ENCODE results near the gene ESM1.

Gene ESM1

GRCh38 chr5:54993318-54993717, 7.9 kb upstream of the ESM1 start:
- H3K4me3 ChIP-seq: no peak overlapping the region
- H3K27ac ChIP-seq: no peak overlapping the region
- H3K9me3 ChIP-seq: no peaks in the 10 kb centered on the region
- DNase-seq: no peak
- H3K4me1 ChIP-seq: no peaks in the 10 kb centered on the region
- H3K36me3 ChIP-seq: no peaks in the 10 kb centered on the region
- intact Hi-C loops (cut with DNase I; ENCODE audit: low total_unique reads): no loop called here
- TF ChIP-seq CTCF (IDR thresholded peaks at IDR 0.05): no peak
- no peaks in the 10 kb centered on the region for H3K27me3 ChIP-seq

- Histone ChIP-seq H3K4me1 (no peaks in the 10 kb centered on the region), H3K27ac (no peak overlapping the region), H3K36me3 (no peaks in the 10 kb centered on the region), H3K9me3 (no peaks in the 10 kb centered on the region), H3K27me3 (no peaks in the 10 kb centered on the region), H3K4me3 (no peak overlapping the region)
- no peak for TF ChIP-seq CTCF (IDR thresholded peaks at IDR 0.05)
- intact Hi-C loops (cut with DNase I; ENCODE audit: low total_unique reads): no loop called here
- DNase-seq: no peak
These were observed 6.0 kb upstream of the ESM1 start for GRCh38 chr5:54991416-54991815.

GRCh38 chr5:54990841-54991258, 5.5 kb upstream of the ESM1 start:
- no peaks in the 10 kb centered on the region for H3K36me3 ChIP-seq
- H3K27ac ChIP-seq: no peak overlapping the region
- no peak for TF ChIP-seq CTCF (IDR thresholded peaks at IDR 0.05)
- H3K9me3 ChIP-seq: no peaks in the 10 kb centered on the region
- no peak overlapping the region for H3K4me3 ChIP-seq
- no peaks in the 10 kb centered on the region for H3K27me3 ChIP-seq
- intact Hi-C loops (cut with DNase I; ENCODE audit: low total_unique reads): no loop called here
- DNase-seq: no peak
- peaks cover 0 to under 1% (median 0%) of the 10 kb centered on the region in 4 donors for H3K4me1 ChIP-seq

GRCh38 chr5:54988817-54989216, 3.4 kb upstream of the ESM1 start:
- TF ChIP-seq CTCF (IDR thresholded peaks at IDR 0.05): no peak
- no peak for DNase-seq
- Histone ChIP-seq H3K36me3 (no peaks in the 10 kb centered on the region), H3K27ac (no peak overlapping the region), H3K9me3 (no peaks in the 10 kb centered on the region), H3K27me3 (peaks cover 0 to 9% of the 10 kb centered on the region in 2 donors), H3K4me3 (no peak overlapping the region), H3K4me1 (peaks cover 0 to 9% (median 7%) of the 10 kb centered on the region in 4 donors)
- intact Hi-C loops (cut with DNase I; ENCODE audit: low total_unique reads): loop anchor here (2.0 kb wide), 1 partner anchor 32 kb away; no protein-coding TSS in a partner anchor

GRCh38 chr5:54988218-54988617, 2.8 kb upstream of the ESM1 start:
- Histone ChIP-seq H3K4me1 (peaks cover 0 to 9% (median 7%) of the 10 kb centered on the region in 4 donors), H3K27me3 (peaks cover 0 to 12% of the 10 kb centered on the region in 2 donors), H3K27ac (no peak overlapping the region), H3K4me3 (no peak overlapping the region), H3K9me3 (no peaks in the 10 kb centered on the region), H3K36me3 (no peaks in the 10 kb centered on the region)
- DNase-seq: no peak
- intact Hi-C loops (cut with DNase I; ENCODE audit: low total_unique reads): loop anchor here (2.0 kb wide), 1 partner anchor 33 kb away; no protein-coding TSS in a partner anchor
- no peak for TF ChIP-seq CTCF (IDR thresholded peaks at IDR 0.05)

GRCh38 chr5:54986269-54986654, 869 bp upstream of the ESM1 start:
- peaks cover 0 to 13% of the 10 kb centered on the region in 2 donors for H3K27me3 ChIP-seq
- no peak overlapping the region for H3K27ac ChIP-seq
- intact Hi-C loops (cut with DNase I; ENCODE audit: low total_unique reads): no loop called here

More at GRCh38 chr5:54986269-54986654, 869 bp upstream of the ESM1 start:
- TF ChIP-seq CTCF (IDR thresholded peaks at IDR 0.05): no peak
- Histone ChIP-seq H3K9me3 (no peaks in the 10 kb centered on the region), H3K4me3 (no peak overlapping the region), H3K4me1 (peaks cover 0 to 9% (median 7%) of the 10 kb centered on the region in 4 donors), H3K36me3 (no peaks in the 10 kb centered on the region)
- no peak for DNase-seq
